HepG2 (cell line): Measurements from ENCODE around the gene GLOD4. TPM values are rescaled to one million over a fixed set of nuclear protein-coding genes. Genes with fewer than 3 reads are reported as not detected.
A peak's percentile ranks its signal among the peaks of the same experiment; 100 is the strongest.

Source experiments
- KLF12 ChIP-seq: sonication (generic); formaldehyde crosslinking; IDR thresholded peaks from 2 replicates; pipeline ENCODE4 v1.4.0; 2020; ENCODE audit warnings: missing genetic modification reagents, borderline replicate concordance
- PCBP2 ChIP-seq: fragments of 200-400 bp; formaldehyde crosslinking; optimal IDR thresholded peaks from 2 replicates; pipeline ENCODE3; 2018; ENCODE audit warnings: low read length, low read depth; ENCODE audit not compliant: poor library complexity, severe bottlenecking
- SP1 ChIP-seq, 2 experiments: fragments of 450-650 bp in 1 of 2; sonication (generic) in 1 of 2; formaldehyde crosslinking in 1 of 2; IDR thresholded peaks; 2 replicates each; pipeline versions ENCODE4 v1.4.0 to v1.6.1; 2016 to 2020; ENCODE audit warnings: missing genetic modification reagents in 1 of 2
- SP140L ChIP-seq: sonication (generic); formaldehyde crosslinking; IDR thresholded peaks from 2 replicates; pipeline ENCODE4 v1.4.0; 2020; ENCODE audit warnings: missing genetic modification reagents, borderline replicate concordance
- SRSF1 ChIP-seq: fragments of 200-400 bp; formaldehyde crosslinking; optimal IDR thresholded peaks from 2 replicates; pipeline ENCODE3; 2017; ENCODE audit warnings: mild to moderate bottlenecking, low read depth, low read length, moderate library complexity
- ZFP1 ChIP-seq: IDR thresholded peaks from 2 replicates; pipeline ENCODE4 v1.6.1; 2016
- ZNF180 ChIP-seq: sonication (generic); formaldehyde crosslinking; IDR thresholded peaks from 2 replicates; pipeline ENCODE4 v1.4.0; 2020; ENCODE audit warnings: low read depth, missing genetic modification reagents, borderline replicate concordance
- ZNF232 ChIP-seq: sonication (generic); formaldehyde crosslinking; IDR thresholded peaks from 2 replicates; pipeline ENCODE4 v1.4.0; 2020; ENCODE audit warnings: missing genetic modification reagents, borderline replicate concordance
- ZNF382 ChIP-seq: sonication (generic); formaldehyde crosslinking; IDR thresholded peaks from 2 replicates; pipeline ENCODE4 v1.5.0; 2020; ENCODE audit warnings: missing genetic modification reagents, mild to moderate bottlenecking, borderline replicate concordance
- ZNF468 ChIP-seq: sonication (generic); formaldehyde crosslinking; IDR thresholded peaks from 2 replicates; pipeline ENCODE4 v1.8.0; 2022; ENCODE audit warnings: mild to moderate bottlenecking, moderate library complexity, missing genetic modification reagents
- ZNF503 ChIP-seq: sonication (generic); formaldehyde crosslinking; IDR thresholded peaks from 2 replicates; pipeline ENCODE4 v1.4.0; 2020; ENCODE audit warnings: missing genetic modification reagents
- ZNF557 ChIP-seq: sonication (generic); formaldehyde crosslinking; IDR thresholded peaks from 2 replicates; pipeline ENCODE4 v1.4.0; 2020; ENCODE audit warnings: missing genetic modification reagents
- polyA plus RNA-seq, 8 experiments: library from polyadenylated mRNA; depleted of rRNA in 3 of 8; stranded (reverse) in 7 of 8; unstranded in 1 of 8; fragments of >200 nt; fragmentation: Illumina TruSeq in 4 of 8; extraction: Trizol in 4 of 8; gene quantifications; 2 replicates each; pipeline versions ENCODE4 v1.2.1 to v1.2.3, GENCODE V29; 2011 to 2016; ENCODE audit warnings: low read depth in 4 of 8, missing spikeins in 1 of 8, mixed read lengths in 1 of 8; ENCODE audit not compliant: insufficient read depth in 1 of 8
- total RNA-seq, 5 experiments: library from RNA; depleted of rRNA; stranded (reverse); fragments of >200 nt; fragmentation: Illumina TruSeq; extraction: Trizol; gene quantifications; 2 replicates each; pipeline ENCODE4 v1.2.3, GENCODE V29; 2016; ENCODE audit warnings: low read depth in 1 of 5
- TF ChIP-seq, protein P1 (sequence below): fragments of 450-650 bp; IDR thresholded peaks from 2 replicates; pipeline ENCODE4 v1.6.1; 2017; ENCODE audit warnings: mild to moderate bottlenecking

GLOD4 gene
- total and polyA plus RNA-seq, 2 of the 13 experiments (the other 11 are each of a cell fraction or from before 2014, with no cell fraction given) = 53.7 to 87.8 TPM

- TF ChIP-seq, protein P1, sequence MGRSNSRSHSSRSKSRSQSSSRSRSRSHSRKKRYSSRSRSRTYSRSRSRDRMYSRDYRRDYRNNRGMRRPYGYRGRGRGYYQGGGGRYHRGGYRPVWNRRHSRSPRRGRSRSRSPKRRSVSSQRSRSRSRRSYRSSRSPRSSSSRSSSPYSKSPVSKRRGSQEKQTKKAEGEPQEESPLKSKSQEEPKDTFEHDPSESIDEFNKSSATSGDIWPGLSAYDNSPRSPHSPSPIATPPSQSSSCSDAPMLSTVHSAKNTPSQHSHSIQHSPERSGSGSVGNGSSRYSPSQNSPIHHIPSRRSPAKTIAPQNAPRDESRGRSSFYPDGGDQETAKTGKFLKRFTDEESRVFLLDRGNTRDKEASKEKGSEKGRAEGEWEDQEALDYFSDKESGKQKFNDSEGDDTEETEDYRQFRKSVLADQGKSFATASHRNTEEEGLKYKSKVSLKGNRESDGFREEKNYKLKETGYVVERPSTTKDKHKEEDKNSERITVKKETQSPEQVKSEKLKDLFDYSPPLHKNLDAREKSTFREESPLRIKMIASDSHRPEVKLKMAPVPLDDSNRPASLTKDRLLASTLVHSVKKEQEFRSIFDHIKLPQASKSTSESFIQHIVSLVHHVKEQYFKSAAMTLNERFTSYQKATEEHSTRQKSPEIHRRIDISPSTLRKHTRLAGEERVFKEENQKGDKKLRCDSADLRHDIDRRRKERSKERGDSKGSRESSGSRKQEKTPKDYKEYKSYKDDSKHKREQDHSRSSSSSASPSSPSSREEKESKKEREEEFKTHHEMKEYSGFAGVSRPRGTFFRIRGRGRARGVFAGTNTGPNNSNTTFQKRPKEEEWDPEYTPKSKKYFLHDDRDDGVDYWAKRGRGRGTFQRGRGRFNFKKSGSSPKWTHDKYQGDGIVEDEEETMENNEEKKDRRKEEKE = no peak
- TF ChIP-seq KLF12 (CRISPR knock-in tag) = 0 out of 2 replicates have a peak, but pooled peaks have one; percentile 35
- no peak for TF ChIP-seq SP140L
- TF ChIP-seq PCBP2 = no peak
- no peak for TF ChIP-seq SP1 (IDR thresholded peaks at IDR 0.05)
- TF ChIP-seq SP1 (CRISPR knock-in tag; IDR thresholded peaks at IDR 0.05) = no peak
- TF ChIP-seq ZNF382 (CRISPR knock-in tag) = no peak
- 0 out of 2 replicates have a peak, but pooled peaks have one; percentile 18 for TF ChIP-seq ZNF468 (CRISPR knock-in tag)
- no peak for TF ChIP-seq ZFP1 (CRISPR knock-in tag)
- TF ChIP-seq ZNF180 (CRISPR knock-in tag) = no peak
- 0 out of 2 replicates have a peak, but pooled peaks have one; percentile 20 for TF ChIP-seq ZNF232 (CRISPR knock-in tag)
- TF ChIP-seq SRSF1 = peak; percentile 43
- TF ChIP-seq ZNF503 (CRISPR knock-in tag) = no peak; the same call in 1 of the 2 replicates
- 0 out of 2 replicates have a peak, but pooled peaks have one; percentile 6 for TF ChIP-seq ZNF557 (CRISPR knock-in tag)
Observed at GRCh38 chr17:751269-752001, 30.6 kb downstream of the GLOD4 start (continued).
